Ramos (cell line): ENCODE results near the gene FAAP20.
"Not testable (repeated sequence)": the region's sequence is repeated elsewhere in the genome, so short reads cannot be mapped to it uniquely, and the experiment has no call there.

ENCODE experiments used
- in situ Hi-C: fragments of 300-500 bp; cut with MboI; formaldehyde crosslinking; loops from one replicate; pipeline ENCODE4 v1.14.3; 2022; ENCODE audit warnings: low sequenced_read_pairs; ENCODE audit not compliant: unreplicated experiment

Gene FAAP20

GRCh38 chr1:2166695-2167094 lies 27.9 kb downstream of the FAAP20 start:
- in situ Hi-C loops = no loop called here

GRCh38 chr1:2166254-2166653 lies 28.3 kb downstream of the FAAP20 start:
- in situ Hi-C loops = no loop called here

DNA sequence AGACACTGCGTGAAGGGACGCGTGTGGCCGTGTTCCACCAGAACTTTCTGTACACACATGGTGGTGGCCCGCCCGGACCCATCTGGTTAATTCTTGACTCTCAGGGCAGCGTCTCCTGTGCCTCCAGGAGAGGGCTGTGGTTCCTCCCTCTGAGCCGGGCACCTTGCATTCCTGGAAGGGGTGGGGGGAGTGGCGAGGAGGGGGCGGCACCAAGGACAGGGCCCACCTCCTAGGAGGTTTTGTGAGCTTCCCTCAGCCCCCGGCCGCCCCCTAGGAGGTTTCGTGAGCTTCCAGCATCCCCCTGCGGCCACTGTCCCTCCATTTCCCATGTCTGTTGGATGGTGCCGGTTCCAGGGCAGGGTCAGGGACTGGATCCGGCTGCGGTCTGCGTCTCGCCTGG lies 28.9 kb downstream of the FAAP20 start:
- in situ Hi-C loops = no loop called here

DNA sequence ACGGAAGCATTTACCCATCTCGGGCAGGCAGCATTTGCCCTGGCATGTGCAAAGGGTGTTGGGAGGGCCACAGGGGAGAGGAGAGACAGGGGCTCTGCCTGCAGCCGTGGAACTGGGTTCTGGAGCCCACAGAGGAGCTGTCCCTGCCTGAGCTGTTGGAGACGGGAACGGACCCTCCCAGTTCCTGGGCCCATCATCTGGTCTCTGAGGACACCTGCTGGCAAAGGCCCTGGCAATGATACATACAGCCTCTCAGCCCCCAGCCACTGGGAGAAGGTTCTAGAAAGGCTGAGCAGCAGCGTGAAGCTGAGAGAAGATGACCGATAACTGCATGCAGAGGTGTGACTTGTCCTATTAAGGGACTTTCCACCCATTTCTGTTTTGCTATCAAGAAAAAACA lies 31.4 kb downstream of the FAAP20 start:
- in situ Hi-C loops = no loop called here

GRCh38 chr1:2160451-2161300 lies 33.9 kb downstream of the FAAP20 start:
- in situ Hi-C loops = no loop called here

DNA sequence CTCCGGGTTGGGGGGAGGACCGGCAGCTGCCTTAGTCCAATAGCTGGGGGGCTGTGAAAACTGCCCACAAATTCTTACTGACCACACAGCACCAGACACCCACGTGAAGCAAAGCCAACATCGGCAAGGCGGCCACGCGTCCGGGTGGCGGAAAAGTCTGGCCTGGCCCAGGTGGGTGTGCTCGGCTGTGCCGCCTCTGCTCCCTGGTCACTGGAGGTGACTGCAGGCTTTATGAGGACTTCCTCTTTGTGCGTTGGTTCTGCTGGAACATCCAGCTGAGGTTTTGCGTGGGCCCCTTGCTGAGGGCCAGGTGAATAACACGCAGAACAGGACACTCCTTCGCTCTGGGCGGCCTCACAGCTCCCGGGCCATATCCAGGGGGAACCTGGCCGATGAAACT lies 35.4 kb downstream of the FAAP20 start:
- in situ Hi-C loops = no loop called here

GRCh38 chr1:2158272-2158671 lies 36.3 kb downstream of the FAAP20 start:
- in situ Hi-C loops = no loop called here

DNA sequence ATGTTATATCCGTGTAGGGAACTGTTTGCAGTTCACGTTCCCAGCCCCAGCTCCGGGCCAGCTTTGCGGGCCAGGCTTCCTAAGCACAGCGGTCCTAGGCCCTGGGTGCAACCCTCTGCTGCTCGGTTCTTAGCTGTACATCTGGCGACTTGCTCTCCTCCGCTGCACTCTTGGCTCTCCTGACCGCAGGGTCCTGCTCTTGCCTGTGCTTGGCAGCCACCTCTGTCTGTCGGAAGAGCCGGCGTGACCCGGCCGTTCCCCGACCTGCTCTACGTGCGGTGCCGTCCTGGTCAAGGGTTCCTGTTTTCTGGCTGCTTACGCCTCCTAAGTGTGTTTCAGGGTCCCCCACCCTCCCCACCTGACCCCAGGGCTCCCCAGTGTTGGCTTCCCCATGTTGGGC lies 36.7 kb downstream of the FAAP20 start:
- in situ Hi-C loops = no loop called here

GRCh38 chr1:2156866-2157265 lies 37.7 kb downstream of the FAAP20 start:
- in situ Hi-C loops = no loop called here

GRCh38 chr1:2155788-2156187 lies 38.8 kb downstream of the FAAP20 start:
- in situ Hi-C loops = no loop called here

- in situ Hi-C loops = no loop called here
These were observed 39.4 kb downstream of the FAAP20 start for GRCh38 chr1:2155147-2155598.

DNA sequence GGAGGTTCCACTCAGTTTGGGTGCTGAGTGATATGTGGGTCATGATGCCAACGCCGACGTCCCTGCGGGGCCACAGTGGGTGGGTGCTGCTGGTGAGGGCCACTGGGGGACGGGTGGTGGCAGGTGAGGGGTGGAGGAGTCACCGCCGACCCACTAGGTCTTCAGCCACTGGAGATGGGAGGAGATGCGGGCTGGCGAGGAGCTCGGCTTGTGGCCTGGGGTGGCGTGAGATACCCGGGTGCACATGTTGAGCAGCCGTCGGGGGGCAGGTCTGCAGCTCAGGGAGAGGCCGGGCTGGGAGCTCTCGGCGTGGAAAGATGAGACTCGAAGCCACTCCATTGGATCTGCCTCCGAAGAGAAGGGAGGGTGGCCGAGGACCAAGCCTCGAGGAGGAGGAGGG lies 40.5 kb downstream of the FAAP20 start:
- in situ Hi-C loops = no loop called here

DNA sequence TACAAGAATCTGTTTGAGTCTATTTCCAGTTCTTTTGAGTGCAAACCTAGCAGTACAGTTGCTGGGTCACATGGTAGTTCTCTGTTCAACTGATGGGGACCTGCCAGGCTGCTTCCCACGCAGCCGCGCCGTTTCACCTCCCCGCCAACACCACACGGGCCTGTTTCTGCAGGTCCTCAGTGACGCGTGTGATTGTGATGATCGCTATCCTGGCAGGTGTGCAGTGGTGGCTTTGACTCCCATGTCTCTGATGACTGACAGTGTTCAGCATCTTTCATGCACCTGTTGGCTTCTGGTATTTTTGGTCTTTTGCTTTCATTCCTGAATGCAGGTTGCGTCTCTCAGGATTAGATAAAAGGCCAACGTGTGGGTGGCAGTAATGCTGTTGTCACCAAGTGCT lies 41.6 kb downstream of the FAAP20 start:
- in situ Hi-C loops = no loop called here

- in situ Hi-C loops = no loop called here
These were observed 42.7 kb downstream of the FAAP20 start for GRCh38 chr1:2151911-2152310.

- in situ Hi-C loops = no loop called here
These were observed 43.3 kb downstream of the FAAP20 start for GRCh38 chr1:2151252-2151651.

GRCh38 chr1:2150801-2151200 lies 43.8 kb downstream of the FAAP20 start:
- in situ Hi-C loops = no loop called here

- in situ Hi-C loops = no loop called here
These were observed 45.9 kb downstream of the FAAP20 start for GRCh38 chr1:2148691-2149090.

- in situ Hi-C loops = not testable (repeated sequence)
These were observed 46.7 kb downstream of the FAAP20 start for GRCh38 chr1:2147869-2148268.

GRCh38 chr1:2146836-2147517 lies 47.6 kb downstream of the FAAP20 start:
- in situ Hi-C loops = no loop called here

DNA sequence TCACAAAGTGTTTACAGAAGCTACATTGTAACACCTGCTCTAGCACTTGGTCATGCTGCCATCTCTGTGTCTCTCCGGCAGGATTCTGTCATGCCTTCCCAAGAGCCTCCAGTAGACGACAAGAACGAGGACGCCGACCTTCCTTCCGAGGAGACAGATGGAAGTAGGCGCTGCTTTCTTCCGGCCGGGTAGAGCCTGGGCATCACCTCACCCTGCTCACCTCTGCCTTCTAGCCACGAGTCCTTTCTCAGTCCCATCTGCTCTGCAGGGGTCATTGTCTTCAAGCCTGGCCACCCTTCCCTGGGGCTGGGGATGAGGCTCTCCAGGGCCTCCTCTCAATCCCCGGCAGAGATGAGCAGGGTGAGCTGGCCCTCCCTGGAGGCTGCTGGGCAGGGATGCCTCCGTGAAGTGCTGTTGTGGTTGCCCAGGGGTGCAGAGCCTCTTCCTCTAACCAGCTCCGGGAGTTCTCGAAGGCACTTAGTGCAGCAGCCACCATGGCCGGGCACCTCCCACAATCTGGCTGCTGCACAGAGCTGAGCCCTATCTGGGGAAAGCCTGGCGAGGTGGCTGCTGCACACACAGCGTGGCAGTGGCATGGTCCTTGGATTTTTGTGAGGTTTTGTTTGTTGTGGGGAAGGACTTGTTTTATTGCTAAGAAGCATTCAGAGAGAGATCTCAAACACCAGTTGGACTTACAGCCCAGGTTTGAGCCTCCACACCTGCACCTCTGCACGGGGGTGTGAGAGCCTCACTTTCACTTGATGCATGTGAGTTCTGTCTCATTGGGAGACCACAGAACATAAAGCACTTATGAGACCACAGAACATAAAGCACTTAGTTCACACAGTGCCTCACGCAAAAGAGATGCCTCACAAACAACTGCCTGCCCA lies 48.4 kb downstream of the FAAP20 start:
- in situ Hi-C loops = no loop called here
